ENCODE data around the gene PDGFD.

- TF ChIP-seq CTCF (IDR thresholded peaks at IDR 0.05): no peak
- TF ChIP-seq POLR2A (IDR thresholded peaks at IDR 0.05): no peak
- TF ChIP-seq EP300 (IDR thresholded peaks at IDR 0.05): no peak
Observed at GRCh38 chr11:103907136-103907535, 256.8 kb downstream of the PDGFD start.

All from tibial nerve (tissue), 4 donors.